GM12878 (cell line): Measurements from ENCODE around the gene STATH. TPM values are rescaled to one million over a fixed set of nuclear protein-coding genes. Genes with fewer than 3 reads are reported as not detected.

Source experiments
- ATAC-seq: fragments of 200-7000 bp; cut with Tn5 transposase; 3 replicates; pipeline ENCODE4 v1.9.1; 2020; ENCODE audit warnings: mild to moderate bottlenecking, moderate library complexity
- BruUV-seq: library from RNA; stranded (reverse); fragments of 400-500 nt; replicated peaks from 2 replicates; lab custom pipeline; 2021; lab: Mats Ljungman, UMichigan
- CTCF ChIA-PET: fragments of 300-600 bp; sonication (Branson Sonifier 250); formaldehyde crosslinking; extraction: SDS; loops from one replicate; lab custom pipeline; 2021; ENCODE audit warnings: inconsistent platforms; lab: Yijun Ruan, JAX
- POLR2A ChIA-PET: fragments of 350-600 bp; formaldehyde crosslinking; extraction: SDS; loops from one replicate; lab custom pipeline; 2021; ENCODE audit warnings: inconsistent platforms; lab: Charles Lee
- RAD21 ChIA-PET: fragments of 300-600 bp; sonication (Branson Sonifier 250); formaldehyde crosslinking; loops from one replicate; lab custom pipeline; 2023; ENCODE audit warnings: antibody characterized with exemption; ENCODE audit not compliant: unreplicated experiment; lab: Charles Lee
- SMC1A ChIA-PET: fragments of 300-600 bp; sonication (Branson Sonifier 250); formaldehyde crosslinking; loops from one replicate; lab custom pipeline; 2023; ENCODE audit not compliant: unreplicated experiment, uncharacterized antibody; lab: Charles Lee
- DNase-seq: peaks from one replicate; pipeline ENCODE4 v3.0.0-alpha.2; 2011; ENCODE audit warnings: low read depth, low spot score
- FAIRE-seq: peaks from 3 replicates; lab custom pipeline; 2011; peaks lifted over from hg19 to GRCh38; lab: Jason Lieb, UNC
- H2AFZ ChIP-seq: 2 replicates; pipeline ENCODE4 v1.6.0; 2011; ENCODE audit warnings: low read depth, low read length, control low read depth; ENCODE audit not compliant: control insufficient read depth
- H3K27ac ChIP-seq: 2 replicates; pipeline ENCODE4 v1.5.1; 2011; ENCODE audit warnings: control low read depth; ENCODE audit not compliant: control insufficient read depth, insufficient read depth
- H3K27me3 ChIP-seq, 2 experiments: replicated peaks in 1 of 2; 2 replicates each; pipeline versions ENCODE4 v1.6.0 to v1.6.1; 2011; ENCODE audit warnings: low read length in 1 of 2; ENCODE audit not compliant: control insufficient read depth in 2 of 2, insufficient read depth in 2 of 2
- H3K36me3 ChIP-seq, 2 experiments: 2 replicates each; pipeline ENCODE4 v1.5.1; 2011; ENCODE audit warnings: low read length in 1 of 2; ENCODE audit not compliant: control insufficient read depth in 2 of 2, insufficient read depth in 2 of 2
- H3K4me1 ChIP-seq: 2 replicates; pipeline ENCODE4 v1.6.1; 2011; ENCODE audit warnings: mild to moderate bottlenecking, low read length, moderate library complexity, mixed read lengths; ENCODE audit not compliant: control insufficient read depth, insufficient read depth
- H3K4me2 ChIP-seq: 2 replicates; pipeline ENCODE4 v1.6.0; 2011; ENCODE audit warnings: control low read depth; ENCODE audit not compliant: control insufficient read depth, insufficient read depth
- H3K4me3 ChIP-seq: fragments of 200-600 bp; sonication (generic); 2 replicates; pipeline ENCODE4 v1.5.1; 2016
- H3K79me2 ChIP-seq: 2 replicates; pipeline ENCODE4 v1.6.0; 2011; ENCODE audit warnings: low read length; ENCODE audit not compliant: control insufficient read depth, insufficient read depth
- H3K9ac ChIP-seq: 2 replicates; pipeline ENCODE4 v1.8.0; 2011; ENCODE audit warnings: low read length, control low read depth, mixed read lengths; ENCODE audit not compliant: control insufficient read depth, insufficient read depth
- H3K9me3 ChIP-seq: replicated peaks from 3 replicates; pipeline ENCODE4 v1.5.1; 2011; ENCODE audit warnings: mild to moderate bottlenecking, low read length; ENCODE audit not compliant: control insufficient read depth, insufficient read depth
- H4K20me1 ChIP-seq: 2 replicates; pipeline ENCODE4 v1.6.0; 2011; ENCODE audit not compliant: control insufficient read depth, insufficient read depth
- ATF2 ChIP-seq: IDR thresholded peaks from 2 replicates; pipeline ENCODE4 v1.6.1; 2012; ENCODE audit warnings: low read length, inconsistent platforms
- CHD2 ChIP-seq: IDR thresholded peaks from 2 replicates; pipeline ENCODE4 v1.6.1; 2011; ENCODE audit warnings: low read depth, low read length, improper control_type of control experiment, borderline replicate concordance
- EGR1 ChIP-seq, 2 experiments: IDR thresholded peaks; 1 replicate in 1 of 2; 2 replicates in 1 of 2; pipeline ENCODE4 v1.6.1; 2011 to 2012; ENCODE audit warnings: low read depth in 2 of 2, low read length in 2 of 2, borderline replicate concordance in 1 of 2, mild to moderate bottlenecking in 1 of 2, moderate library complexity in 1 of 2
- IKZF2 ChIP-seq, 2 experiments: fragments of 450-650 bp; IDR thresholded peaks; 2 replicates each; pipeline ENCODE4 v1.6.1; 2017; ENCODE audit warnings: mild to moderate bottlenecking in 2 of 2, moderate library complexity in 2 of 2
- IRF4 ChIP-seq: IDR thresholded peaks from 2 replicates; pipeline ENCODE4 v1.6.1; 2011; ENCODE audit warnings: low read depth, low read length
- JUNB ChIP-seq: IDR thresholded peaks from 2 replicates; pipeline ENCODE4 v1.6.1; 2016; ENCODE audit warnings: antibody characterized with exemption, mild to moderate bottlenecking
- JUND ChIP-seq: IDR thresholded peaks from 2 replicates; pipeline ENCODE4 v1.6.1; 2012; ENCODE audit warnings: low read depth, mild to moderate bottlenecking, low read length, improper control_type of control experiment, moderate library complexity
- KLF5 ChIP-seq: fragments of 450-650 bp; IDR thresholded peaks from 2 replicates; pipeline ENCODE4 v1.6.1; 2014; ENCODE audit warnings: mild to moderate bottlenecking; ENCODE audit not compliant: partially characterized antibody
- MEF2A ChIP-seq: IDR thresholded peaks from 2 replicates; pipeline ENCODE4 v1.6.1; 2011; ENCODE audit warnings: low read depth, mild to moderate bottlenecking, low read length, moderate library complexity; ENCODE audit not compliant: insufficient read depth
- NFIC ChIP-seq: IDR thresholded peaks from 2 replicates; pipeline ENCODE4 v1.6.1; 2012; ENCODE audit warnings: low read depth, mild to moderate bottlenecking, inconsistent platforms, low read length, moderate library complexity
- POLR2AphosphoS5 ChIP-seq: IDR thresholded peaks from 2 replicates; pipeline ENCODE4 v1.6.1; 2011; ENCODE audit warnings: mild to moderate bottlenecking, low read length, inconsistent platforms
- RAD21 ChIP-seq: IDR thresholded peaks from 2 replicates; pipeline ENCODE4 v1.6.1; 2011; ENCODE audit warnings: mild to moderate bottlenecking, low read depth, low read length, moderate library complexity; ENCODE audit not compliant: insufficient read depth
- RCOR1 ChIP-seq: conservative IDR thresholded peaks from 2 replicates; pipeline ENCODE4 v1.6.1; 2012; ENCODE audit warnings: low read depth, low read length, improper control_type of control experiment
- RELA ChIP-seq: fragments of 450-650 bp; IDR thresholded peaks from 2 replicates; pipeline ENCODE4 v1.8.0; 2014; ENCODE audit warnings: borderline replicate concordance; ENCODE audit not compliant: partially characterized antibody
- SMAD1 ChIP-seq: fragments of 450-650 bp; IDR thresholded peaks from 2 replicates; pipeline ENCODE4 v1.6.1; 2018; ENCODE audit warnings: mild to moderate bottlenecking, low read depth; ENCODE audit not compliant: partially characterized antibody
- TCF12 ChIP-seq: IDR thresholded peaks from 2 replicates; pipeline ENCODE4 v1.6.1; 2011; ENCODE audit warnings: low read depth, mild to moderate bottlenecking, low read length
- USF2 ChIP-seq: IDR thresholded peaks from 2 replicates; pipeline ENCODE4 v1.6.1; 2011; ENCODE audit warnings: low read depth, low read length, improper control_type of control experiment, borderline replicate concordance
- ZBTB40 ChIP-seq: fragments of 450-650 bp; IDR thresholded peaks from 2 replicates; pipeline ENCODE4 v1.6.1; 2016; ENCODE audit warnings: mild to moderate bottlenecking, moderate library complexity, borderline replicate concordance
- ZNF24 ChIP-seq: fragments of 450-650 bp; IDR thresholded peaks from 2 replicates; pipeline ENCODE4 v1.6.1; 2017; ENCODE audit warnings: antibody characterized with exemption, mild to moderate bottlenecking
- WGBS: methylation state at CpG from one replicate; pipeline ENCODE4 v1.1.6; 2016; ENCODE audit warnings: low lambda C conversion rate; ENCODE audit not compliant: insufficient replicate concordance, insufficient coverage; ENCODE audit errors: missing lambda C conversion rate; 5-methylcytosine and 5-hydroxymethylcytosine counted together
- in situ Hi-C: fragments of 300-500 bp; cut with MboI; formaldehyde crosslinking; loops from 9 replicates; pipeline ENCODE4 v1.14.3; 2018; ENCODE audit warnings: mixed read lengths
- intact Hi-C: fragments of 100-400 bp; cut with micrococcal nuclease; formaldehyde crosslinking; loops from one replicate; pipeline ENCODE4 v1.14.2; 2022; ENCODE audit not compliant: unreplicated experiment
- polyA plus RNA-seq, 11 experiments: library from polyadenylated mRNA; depleted of rRNA in 4 of 11; unstranded in 6 of 11; stranded (reverse) in 5 of 11; fragments of >200 nt; fragmentation: Nextera tagmentation in 4 of 11; fragmentation: Illumina TruSeq in 1 of 11; extraction: Ambion mirVana in 4 of 11; extraction: Trizol in 1 of 11; gene quantifications; 1 replicate in 1 of 11; 2 replicates in 10 of 11; pipeline versions ENCODE4 v1.2.1 to v1.2.3, GENCODE V29; 2011 to 2016; ENCODE audit warnings: inconsistent platforms in 2 of 11, missing spikeins in 2 of 11, low read depth in 1 of 11
- total RNA-seq, 4 experiments: library from RNA; depleted of rRNA in 3 of 4; stranded (reverse); fragments of >200 nt in 3 of 4; fragmentation: Illumina TruSeq in 1 of 4; extraction: Trizol in 1 of 4; gene quantifications; 2 replicates each; pipeline versions ENCODE4 v1.2.1 to v1.2.3, GENCODE V29; 2013 to 2021

Gene STATH
- total and polyA plus RNA-seq, 10 of the 15 experiments (the other 5 are each of a cell fraction or from before 2014, with no cell fraction given), result 0.21 TPM; not detected in 9

DNA sequence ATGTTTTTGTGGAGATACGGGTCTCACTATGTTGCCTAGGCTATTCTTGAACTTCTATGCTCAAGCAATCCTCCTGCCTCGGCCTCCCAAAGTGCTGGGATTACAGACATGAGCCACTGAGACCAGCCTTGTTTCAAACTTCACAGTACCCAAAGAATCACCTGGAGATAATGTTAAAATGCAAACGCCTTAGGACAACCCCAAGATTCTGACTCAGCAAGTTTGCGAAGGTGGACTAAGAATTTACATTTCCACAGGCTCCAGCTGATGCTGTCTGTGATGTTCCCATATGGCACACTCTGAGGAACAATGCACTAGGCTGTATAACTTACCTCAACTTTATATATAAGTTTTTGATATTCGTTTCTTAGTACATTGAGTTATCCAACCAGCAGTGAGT, 984 bp upstream of the STATH start (continued):
- TF ChIP-seq POLR2AphosphoS5, result no peak
- no peak for TF ChIP-seq SMAD1
- no peak for TF ChIP-seq EGR1 (IDR thresholded peaks at IDR 0.05; ENCODE audit: borderline replicate concordance in 1 of 2, low read depth in 2 of 2, low read length in 2 of 2)
- TF ChIP-seq TCF12, result no peak
- no peak for TF ChIP-seq RELA
- TF ChIP-seq, all 136 proteins: peak for 0

- FAIRE-seq, result no peak
- H3K27me3 ChIP-seq, result no peaks in the 10 kb centered on the region
- H3K79me2 ChIP-seq, result no peaks in the 10 kb centered on the region
- BruUV-seq, result no TSS peak
- intact Hi-C loops (no loop called here), in situ Hi-C loops (no loop called here)
- H2AFZ ChIP-seq, result no peak overlapping the region
- SMC1A ChIA-PET, result interaction anchor here (1.0 kb wide), 1 partner anchor 10 kb away, joined by 5 read pairs; no protein-coding TSS in a partner anchor
- H3K9me3 ChIP-seq, result no peaks in the 10 kb centered on the region
- WGBS, result 51% methylated on average over 3 of the region's 3 CpGs
- H3K4me1 ChIP-seq, result no peaks in the 10 kb centered on the region
- no peak overlapping the region for H3K9ac ChIP-seq
- no peak overlapping the region for H3K4me2 ChIP-seq
- H3K36me3 ChIP-seq, result no peaks in the 10 kb centered on the region
- H3K4me3 ChIP-seq, result no peak overlapping the region
- ATAC-seq, result peak; percentile 63
- no peak overlapping the region for H3K27ac ChIP-seq
- CTCF ChIA-PET, result no interaction called here
- POLR2A ChIA-PET, result no interaction called here
- DNase-seq, result no peak
- no peaks in the 10 kb centered on the region for H4K20me1 ChIP-seq
- RAD21 ChIA-PET, result no interaction called here
- TF ChIP-seq ATF2 (peak; percentile 62), RAD21 (no peak), IKZF2 (IDR thresholded peaks at IDR 0.05) (no peak), CHD2 (no peak), JUND (no peak), NFIC (peak; percentile 91; the same call in 1 of the 2 replicates), RCOR1 (no peak), MEF2A (peak; percentile 44; the same call in 1 of the 2 replicates), KLF5 (no peak), USF2 (no peak), IRF4 (no peak), JUNB (peak; percentile 97), ZNF24 (no peak), ZBTB40 (no peak)
These were observed 3.7 kb downstream of the STATH start for GRCh38 chr4:69999420-69999819.
